ENCODE measurements around the gene MYL5.

Gene MYL5

DNA sequence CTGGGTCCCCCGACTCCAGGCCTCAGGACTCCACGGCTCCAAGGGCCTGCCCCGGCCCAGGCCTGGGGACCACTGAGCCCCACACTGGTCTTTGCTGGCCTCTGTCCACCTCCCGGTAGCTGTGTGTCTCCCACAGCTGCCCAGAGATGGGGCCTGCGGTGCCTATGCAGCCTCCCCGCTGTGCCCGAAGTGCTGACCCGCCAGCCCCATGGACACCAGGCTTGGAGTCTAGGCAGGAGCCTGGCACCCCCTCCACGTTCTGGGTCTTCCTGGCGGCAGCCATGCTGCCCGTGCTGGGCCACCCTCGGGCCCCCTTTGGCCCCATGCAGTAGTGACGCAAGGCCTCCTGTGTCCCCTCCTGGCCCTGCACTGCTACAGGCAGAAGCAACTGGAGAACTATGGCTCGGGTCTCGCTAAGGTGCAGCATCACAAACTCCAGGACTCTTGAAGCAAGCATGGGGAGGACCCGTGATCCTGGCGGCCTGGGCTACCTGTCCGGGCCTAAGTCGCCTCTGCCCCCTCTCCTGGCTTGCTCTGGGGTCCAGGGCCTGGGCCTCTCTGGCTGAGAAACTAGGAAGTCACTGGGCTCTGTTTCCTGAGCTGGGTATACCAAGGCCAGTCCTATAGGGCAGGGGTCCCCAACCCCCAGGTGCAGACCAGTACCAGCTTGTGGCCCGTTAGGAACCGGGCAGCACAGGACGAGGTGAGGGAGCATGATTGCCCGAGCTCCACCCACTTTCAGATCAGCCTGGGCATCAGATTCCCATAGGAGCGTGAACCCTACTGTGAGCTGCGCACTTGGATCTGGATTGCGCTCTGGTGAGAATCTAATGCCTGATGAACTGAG is 917 bp downstream of the MYL5 start:
- DNase-seq: no peak

GRCh38 chr4:675980-676870 is 1.9 kb downstream of the MYL5 start:
- no peak for DNase-seq

DNA sequence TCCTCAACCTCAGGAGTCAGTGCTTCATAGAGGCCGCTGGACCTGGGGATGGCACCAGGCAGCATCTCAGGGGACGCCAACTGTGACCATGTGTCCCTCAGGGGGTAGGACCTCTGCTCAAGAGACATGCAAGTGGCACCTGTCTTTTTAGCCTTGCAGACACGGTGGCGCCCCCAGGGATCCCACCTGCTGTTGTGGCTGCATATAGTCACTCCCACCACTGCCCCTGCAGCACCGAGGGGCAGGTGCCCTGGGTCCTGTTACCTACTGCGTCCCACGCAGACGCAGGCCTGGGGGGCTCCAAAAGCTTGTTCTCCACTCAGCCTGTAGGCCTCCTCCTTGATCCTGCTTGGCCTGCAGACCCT is 2.5 kb downstream of the MYL5 start:
- DNase-seq: no peak

DNA sequence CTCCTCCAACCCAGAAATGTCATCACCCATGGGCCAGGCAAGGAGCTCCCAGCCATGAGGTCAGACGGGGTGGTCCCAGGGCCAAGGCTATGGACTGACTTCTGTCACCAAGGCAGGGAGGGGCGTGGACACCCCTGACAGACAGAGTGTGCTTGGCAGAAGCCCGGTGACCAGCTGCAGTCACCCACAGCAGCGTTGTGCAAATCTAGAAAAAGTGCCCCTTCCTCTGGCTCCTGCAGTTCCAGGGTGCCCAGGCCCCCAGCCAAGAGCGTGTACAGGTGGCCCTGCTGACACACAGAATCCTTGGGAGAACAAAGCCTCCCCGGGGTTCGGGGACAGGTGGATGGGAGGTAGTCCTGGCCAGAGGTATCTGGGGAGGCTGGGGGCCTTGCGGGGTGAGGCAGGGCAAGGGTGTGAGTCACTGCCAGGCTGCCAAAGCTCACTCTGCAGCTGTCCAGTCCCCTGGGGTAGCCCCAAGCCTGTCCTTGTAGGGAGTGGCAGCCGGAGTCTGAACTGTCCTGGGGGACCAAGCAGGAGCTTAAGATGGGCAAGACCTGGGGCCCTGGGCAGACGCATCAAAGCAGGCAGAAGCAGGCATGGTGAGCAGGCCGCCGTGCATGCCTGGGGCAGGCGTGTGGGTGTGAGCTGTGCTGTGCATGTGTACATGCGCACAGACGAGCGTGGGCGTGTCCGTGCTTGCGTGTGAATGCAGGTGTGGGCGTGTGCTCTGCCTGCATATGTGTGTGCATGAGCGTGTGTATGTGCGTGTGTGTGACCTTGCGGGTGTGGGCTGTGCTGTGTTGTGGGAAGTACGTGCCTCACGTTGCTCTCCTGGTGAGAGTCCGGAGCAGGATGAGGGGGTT is 3.3 kb downstream of the MYL5 start:
- DNase-seq: no peak

DNA sequence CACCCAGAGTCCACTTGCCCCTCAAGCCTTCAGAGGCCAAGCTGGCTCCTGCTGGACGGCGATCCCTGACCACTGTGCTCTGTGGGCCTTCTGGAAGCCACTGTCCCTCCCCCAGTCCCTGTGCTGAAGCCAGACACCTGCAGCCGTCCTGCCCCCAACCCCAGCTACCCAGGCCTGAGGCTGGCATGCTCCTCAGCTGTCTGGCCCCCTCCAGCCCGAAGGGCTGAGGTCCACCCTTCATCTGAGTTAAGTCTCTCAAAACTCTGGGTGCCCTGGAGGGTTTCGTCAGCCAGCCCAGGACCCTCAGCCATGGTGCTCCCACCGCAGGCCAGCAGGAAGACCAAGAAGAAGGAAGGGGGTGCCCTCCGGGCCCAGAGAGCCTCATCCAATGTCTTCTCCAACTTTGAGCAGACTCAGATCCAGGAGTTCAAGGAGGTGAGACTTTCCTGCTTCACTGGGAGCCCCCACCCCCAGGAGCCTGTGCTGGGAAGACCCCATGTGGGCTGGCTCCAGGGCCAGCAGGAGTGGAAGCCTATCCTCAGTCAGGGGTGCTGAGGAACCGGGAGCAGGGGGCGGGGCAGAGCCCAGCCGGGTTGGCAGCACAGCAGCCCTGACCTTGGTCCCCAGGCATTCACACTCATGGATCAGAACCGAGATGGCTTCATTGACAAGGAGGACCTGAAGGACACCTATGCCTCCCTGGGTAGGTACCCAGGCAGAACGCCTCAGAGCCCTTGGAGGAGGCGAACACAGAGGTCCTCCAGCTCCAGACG is 4.2 kb downstream of the MYL5 start:
- DNase-seq: no peak

DNA sequence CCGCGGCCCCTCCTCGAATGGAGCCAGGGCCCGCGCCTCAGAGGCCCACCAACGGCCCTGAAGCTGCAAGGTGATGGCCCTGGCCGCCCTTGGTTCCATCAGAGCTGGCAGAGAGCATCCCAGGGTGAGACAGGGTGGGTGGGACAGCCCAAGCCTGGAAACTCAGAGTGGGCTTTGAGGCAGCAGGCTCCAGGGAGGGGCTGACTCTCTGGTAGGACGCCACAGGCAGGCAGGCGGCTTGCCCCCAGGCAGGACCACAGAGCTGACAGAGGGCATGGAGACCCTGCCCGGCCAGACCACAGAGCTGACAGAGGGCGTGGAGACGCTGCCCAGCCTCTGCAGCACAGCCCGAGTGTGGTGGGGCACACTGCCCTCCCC is 4.8 kb downstream of the MYL5 start:
- no peak for DNase-seq

- no peak for DNase-seq
Observed at GRCh38 chr4:679629-680028, 5.3 kb downstream of the MYL5 start.

- DNase-seq: no peak
Observed at GRCh38 chr4:680091-680490, 5.7 kb downstream of the MYL5 start.

GRCh38 chr4:680551-680927 is 6.2 kb downstream of the MYL5 start:
- DNase-seq: no peak

DNA sequence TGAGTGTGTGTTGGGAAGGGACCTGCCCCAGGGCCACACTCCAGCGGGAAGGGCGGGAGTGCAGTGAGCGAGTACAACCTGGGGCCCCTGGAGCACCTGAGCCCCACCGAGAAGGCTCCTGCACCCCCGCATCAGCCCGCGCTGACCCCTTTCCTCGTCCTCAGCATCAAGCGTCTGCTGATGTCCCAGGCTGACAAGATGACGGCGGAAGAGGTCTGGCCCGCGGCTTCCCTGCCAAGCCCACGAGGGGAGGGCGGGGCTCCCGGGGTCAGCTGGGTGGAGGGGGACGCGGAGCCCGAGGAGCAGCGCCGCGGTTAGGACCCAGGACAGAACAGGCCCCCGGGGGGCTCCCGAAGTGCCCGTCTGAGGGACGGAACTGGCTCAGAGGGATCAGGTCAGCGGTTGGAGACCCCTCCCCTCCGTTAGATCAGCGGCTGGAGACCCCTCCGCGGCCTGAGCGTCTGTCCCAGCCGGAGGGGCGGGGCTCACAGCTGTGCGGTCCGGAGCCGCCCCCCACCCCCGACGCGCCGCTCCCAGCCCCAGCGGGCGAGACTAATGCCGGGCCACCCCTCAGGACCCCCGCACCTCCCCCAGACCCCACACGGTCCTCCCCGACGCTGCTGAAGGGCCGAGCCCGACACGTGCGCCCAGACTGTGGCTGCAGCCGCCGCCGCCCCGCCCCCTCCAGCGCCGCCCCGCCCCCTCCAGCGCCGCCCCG is 6.7 kb downstream of the MYL5 start:
- no peak for DNase-seq

DNA sequence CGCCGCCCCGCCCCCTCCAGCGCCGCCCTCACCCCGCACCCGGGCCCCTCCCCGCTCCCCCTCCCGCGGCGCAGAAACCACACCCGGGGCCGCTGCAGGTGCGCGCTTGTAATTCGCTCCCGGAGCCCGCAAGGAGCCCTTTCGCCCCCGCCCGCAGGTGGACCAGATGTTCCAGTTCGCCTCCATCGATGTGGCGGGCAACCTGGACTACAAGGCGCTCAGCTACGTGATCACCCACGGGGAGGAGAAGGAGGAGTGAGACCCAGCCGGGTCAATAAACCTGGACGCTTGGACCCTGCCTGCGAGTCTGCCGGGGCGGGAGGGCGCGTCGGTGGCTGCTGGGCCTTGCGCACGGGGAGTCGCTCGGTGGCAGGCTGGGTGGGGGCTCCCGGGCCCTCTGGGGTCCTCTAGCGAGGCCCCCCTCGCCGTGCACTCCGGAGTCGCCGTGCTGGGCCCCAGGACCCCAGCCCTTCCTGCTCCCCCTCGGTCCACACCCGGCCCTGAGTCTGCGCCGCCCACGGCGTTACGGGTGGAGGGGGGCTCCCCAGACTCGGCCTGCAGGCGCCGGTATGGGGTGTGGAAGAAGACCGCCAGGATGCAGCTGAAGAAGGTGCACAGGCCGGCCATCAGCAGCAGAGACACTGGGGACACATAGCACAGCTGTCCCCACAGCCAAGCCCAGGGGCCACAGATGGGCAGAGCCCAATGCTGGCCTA is 7.6 kb downstream of the MYL5 start:
- DNase-seq: no peak

GRCh38 chr4:682490-683172 is 8.3 kb downstream of the MYL5 start:
- no peak for DNase-seq

DNA sequence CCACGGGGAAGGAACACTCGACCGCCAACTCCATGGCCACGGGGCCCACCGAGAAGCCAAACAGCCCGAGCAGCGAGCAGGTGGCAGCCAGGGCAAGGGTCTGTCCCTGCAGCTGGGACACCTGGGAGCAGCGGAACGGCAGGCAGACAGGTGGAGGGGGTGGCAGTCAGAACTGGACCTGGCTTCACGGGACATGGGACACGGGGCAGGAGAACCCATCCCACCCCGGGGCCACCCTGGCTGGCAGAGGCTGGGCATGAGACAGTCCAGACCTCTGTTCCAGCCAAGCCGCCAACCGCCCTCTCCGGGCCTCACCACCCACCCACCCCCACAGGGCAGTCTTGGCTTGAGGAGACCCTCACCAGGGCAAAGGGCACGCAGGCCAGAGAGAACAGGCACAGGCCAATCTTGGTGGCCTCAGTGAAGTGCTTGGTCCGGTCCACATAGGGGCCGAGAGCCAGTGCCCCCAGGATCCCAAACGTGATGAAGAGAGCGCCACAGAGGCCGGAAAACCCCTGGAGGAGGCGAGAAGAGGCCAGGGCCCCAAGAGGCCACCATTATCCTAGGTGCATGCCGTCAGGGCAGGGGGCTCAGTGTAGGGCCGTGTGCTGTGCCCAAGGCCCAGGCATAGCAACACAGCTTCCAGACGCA is 9.0 kb downstream of the MYL5 start:
- DNase-seq: no peak

DNA sequence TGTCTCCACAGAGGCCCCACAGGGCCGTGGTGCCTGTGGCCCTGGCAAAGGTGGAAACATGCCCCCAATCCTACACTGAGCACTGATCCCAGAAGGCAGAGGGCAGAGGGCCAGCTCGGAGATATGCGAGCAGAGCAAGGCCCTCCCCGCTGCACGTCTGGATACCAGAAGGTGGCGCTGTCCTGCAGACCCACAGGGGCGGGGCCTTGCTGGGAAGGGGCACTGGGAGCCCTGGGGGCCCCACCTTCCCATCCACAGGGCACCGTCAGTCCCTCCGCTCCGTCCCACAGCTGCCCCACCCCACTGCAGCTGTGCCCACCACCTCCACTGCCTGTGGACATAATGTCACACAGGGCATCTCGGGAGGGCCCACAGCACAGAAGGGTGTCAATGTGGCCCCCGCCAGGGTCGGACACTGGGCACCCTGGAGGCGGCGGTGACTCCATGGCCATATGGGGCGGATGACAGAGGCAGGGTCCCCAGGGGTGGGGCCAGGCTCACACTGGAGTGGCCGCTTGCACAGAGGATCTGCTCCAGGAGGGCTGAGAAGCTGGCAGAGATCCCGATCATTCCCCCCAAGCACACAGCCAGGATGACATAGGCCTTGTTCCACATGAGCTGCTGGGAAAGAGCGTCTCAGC is 9.8 kb downstream of the MYL5 start:
- no peak for DNase-seq

- DNase-seq: no peak
Observed at GRCh38 chr4:684623-685327, 10.4 kb downstream of the MYL5 start.

GRCh38 chr4:685679-686412 is 11.5 kb downstream of the MYL5 start:
- no peak for DNase-seq

DNA sequence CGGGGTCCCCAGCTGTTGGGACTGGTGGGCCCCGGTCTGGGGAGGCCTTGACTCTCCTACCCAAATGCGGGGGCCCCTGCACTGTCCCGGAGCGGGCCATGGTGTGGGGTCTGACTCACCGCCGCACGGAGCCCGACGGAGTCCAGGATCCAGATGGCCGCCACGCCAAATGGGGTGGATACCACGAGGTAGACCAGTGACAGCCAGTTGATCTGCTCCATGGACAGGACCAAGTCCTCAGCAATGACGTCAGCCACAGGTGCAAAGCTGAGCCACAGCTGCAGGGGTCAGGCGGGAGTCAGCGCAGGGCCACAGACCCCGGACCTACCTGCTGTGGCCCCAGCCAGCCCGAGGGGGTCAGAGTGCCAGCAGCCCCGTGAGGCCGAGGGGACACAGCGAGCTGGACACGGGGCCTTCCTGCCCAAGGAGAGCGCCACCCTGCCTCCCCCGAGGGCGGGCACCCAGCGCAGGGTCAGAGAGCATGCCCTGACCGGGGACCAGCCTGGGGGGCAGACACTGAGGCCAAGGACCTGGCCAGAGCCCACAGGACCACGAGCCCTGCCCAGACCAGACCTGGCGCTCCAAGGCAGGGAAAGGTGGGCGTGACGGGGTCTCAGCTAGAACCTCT is 12.2 kb downstream of the MYL5 start:
- DNase-seq: no peak

All from NCI-H1436 treated with DMSO at 0.1 percent for 48 hours (cell line).